Osteocyte (in vitro differentiated cells): ENCODE data around the gene CHMP4A. TPM values are rescaled to one million over a fixed set of nuclear protein-coding genes. Genes with fewer than 3 reads are reported as not detected.

Source experiments
- DNase-seq: peaks from one replicate; pipeline ENCODE4 v3.0.0; 2021; ENCODE audit warnings: mixed read lengths; ENCODE audit not compliant: unreplicated experiment; ENCODE audit errors: extremely low spot score
- H3K27ac Mint-ChIP-seq: one replicate; pipeline ENCODE4 v1.8.0; 2021; ENCODE audit warnings: mild to moderate bottlenecking, mixed read lengths; ENCODE audit not compliant: unreplicated experiment
- H3K27me3 Mint-ChIP-seq: one replicate; pipeline ENCODE4 v1.8.0; 2021; ENCODE audit warnings: mixed read lengths; ENCODE audit not compliant: unreplicated experiment
- H3K36me3 Mint-ChIP-seq: one replicate; pipeline ENCODE4 v1.8.0; 2021; ENCODE audit warnings: mixed read lengths; ENCODE audit not compliant: unreplicated experiment
- H3K4me1 Mint-ChIP-seq: one replicate; pipeline ENCODE4 v1.8.0; 2021; ENCODE audit warnings: mixed read lengths; ENCODE audit not compliant: unreplicated experiment
- H3K4me3 Mint-ChIP-seq: one replicate; pipeline ENCODE4 v1.8.0; 2021; ENCODE audit warnings: mild to moderate bottlenecking, moderate library complexity, mixed read lengths; ENCODE audit not compliant: unreplicated experiment
- H3K9me3 Mint-ChIP-seq: one replicate; pipeline ENCODE4 v1.8.0; 2021; ENCODE audit warnings: mixed read lengths; ENCODE audit not compliant: unreplicated experiment
- CTCF ChIP-seq: fragments of 200-600 bp; sonication (generic); IDR thresholded peaks from 2 replicates; pipeline ENCODE4 v1.5.0; 2021; ENCODE audit warnings: antibody characterized with exemption, mild to moderate bottlenecking, moderate library complexity
- total RNA-seq: library from RNA; stranded (reverse); gene quantifications from 2 replicates; pipeline ENCODE4 v1.2.1, GENCODE V29; 2021

Gene CHMP4A
- total RNA-seq, 1 donor from 2014 or later, result 38.1 TPM

GRCh38 chr14:24187539-24187915, 25.8 kb downstream of the CHMP4A start:
- H3K27me3 Mint-ChIP-seq, result no peaks in the 10 kb centered on the region
- H3K27ac Mint-ChIP-seq, result peak overlapping the region; percentile 89
- H3K9me3 Mint-ChIP-seq, result no peaks in the 10 kb centered on the region
- TF ChIP-seq CTCF, result no peak
- peaks cover 23% of the 10 kb centered on the region for H3K4me1 Mint-ChIP-seq
- no peak for DNase-seq
- H3K36me3 Mint-ChIP-seq, result peaks cover 14% of the 10 kb centered on the region
- peak overlapping the region; percentile 87 for H3K4me3 Mint-ChIP-seq

DNA sequence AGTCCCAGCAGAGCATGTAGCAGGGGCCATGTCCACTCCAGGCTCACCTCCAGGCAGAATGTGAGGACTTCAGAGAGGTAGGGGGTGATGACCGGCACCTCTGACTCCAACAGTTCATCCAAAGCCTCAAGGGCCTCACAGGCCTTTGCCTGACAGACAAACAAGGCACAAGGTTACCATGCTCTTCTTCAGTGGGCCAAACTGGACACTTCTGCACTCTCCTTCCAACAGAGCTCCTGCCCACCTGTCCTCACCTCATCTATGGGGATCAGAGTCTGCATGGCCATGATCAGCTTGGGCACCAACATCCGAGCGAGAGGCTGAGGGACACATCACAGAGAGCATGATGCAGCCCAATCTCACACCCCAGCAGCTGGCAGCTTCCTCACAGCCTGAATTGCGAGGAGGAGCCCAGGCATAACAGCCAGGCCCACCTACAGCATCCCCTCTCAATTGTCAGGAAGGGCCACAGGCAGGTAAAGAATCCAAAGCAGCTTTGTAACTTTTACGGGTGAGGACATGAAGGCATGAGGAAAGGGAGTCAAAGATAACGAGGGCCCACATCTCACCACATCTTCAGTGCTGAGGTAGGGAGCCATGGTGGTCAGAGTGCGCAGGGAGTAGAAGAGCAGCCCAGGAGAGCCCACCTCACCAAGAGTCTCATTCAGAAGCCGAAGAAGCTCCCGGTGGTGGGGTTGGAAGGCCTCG, 26.3 kb downstream of the CHMP4A start:
- no peak overlapping the region for H3K27ac Mint-ChIP-seq
- TF ChIP-seq CTCF, result no peak

DNA sequence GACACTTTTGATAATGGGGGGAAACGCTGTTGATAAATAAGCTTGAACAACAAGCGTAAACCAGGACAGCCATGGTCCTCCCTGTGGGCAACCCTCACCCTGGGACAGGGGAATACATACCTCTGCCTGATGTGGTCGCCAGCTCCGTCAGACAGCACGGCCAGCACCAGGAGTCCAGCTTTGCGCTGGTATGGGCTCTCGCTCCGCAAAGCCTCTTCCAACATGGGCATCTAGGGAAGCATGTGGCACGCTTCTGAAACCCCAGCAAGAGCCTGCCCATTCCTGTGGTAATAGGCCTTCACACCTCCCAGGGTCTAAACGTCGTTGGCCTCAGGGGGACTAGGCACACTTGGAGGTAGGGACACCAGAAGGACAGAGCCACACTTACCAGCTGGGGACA, 27.5 kb downstream of the CHMP4A start:
- H3K27me3 Mint-ChIP-seq, result no peaks in the 10 kb centered on the region
- H3K9me3 Mint-ChIP-seq, result no peaks in the 10 kb centered on the region
- peaks cover 21% of the 10 kb centered on the region for H3K4me1 Mint-ChIP-seq
- H3K4me3 Mint-ChIP-seq, result no peak overlapping the region
- no peak for DNase-seq
- H3K27ac Mint-ChIP-seq, result no peak overlapping the region
- TF ChIP-seq CTCF, result no peak
- H3K36me3 Mint-ChIP-seq, result peaks cover 9% of the 10 kb centered on the region

More for the DNA sequence above, 26.3 kb downstream of the CHMP4A start:
- Mint-ChIP-seq H3K4me1 (peaks cover 21% of the 10 kb centered on the region), H3K27me3 (no peaks in the 10 kb centered on the region), H3K9me3 (no peaks in the 10 kb centered on the region), H3K4me3 (peak overlapping the region; percentile 87), H3K36me3 (peaks cover 12% of the 10 kb centered on the region)
- no peak for DNase-seq

GRCh38 chr14:24185026-24185425, 28.3 kb downstream of the CHMP4A start:
- Mint-ChIP-seq H3K36me3 (peaks cover 10% of the 10 kb centered on the region), H3K27me3 (no peaks in the 10 kb centered on the region), H3K4me1 (peaks cover 21% of the 10 kb centered on the region), H3K27ac (no peak overlapping the region), H3K9me3 (no peaks in the 10 kb centered on the region), H3K4me3 (no peak overlapping the region)
- no peak for TF ChIP-seq CTCF
- DNase-seq, result no peak

- H3K27me3 Mint-ChIP-seq, result no peaks in the 10 kb centered on the region
- H3K27ac Mint-ChIP-seq, result no peak overlapping the region
- H3K36me3 Mint-ChIP-seq, result peaks cover 15% of the 10 kb centered on the region
- H3K4me1 Mint-ChIP-seq, result peaks cover 21% of the 10 kb centered on the region
- no peak for TF ChIP-seq CTCF
- no peak for DNase-seq
- no peak overlapping the region for H3K4me3 Mint-ChIP-seq
- H3K9me3 Mint-ChIP-seq, result no peaks in the 10 kb centered on the region
These were observed 29.0 kb downstream of the CHMP4A start for GRCh38 chr14:24184104-24184970.
